Esophagus muscularis mucosa (tissue), 4 donors: ENCODE measurements around the gene PTCHD1. TPM values are rescaled to one million over a fixed set of nuclear protein-coding genes. Genes with fewer than 3 reads are reported as not detected.

Source experiments
- DNase-seq: peaks from one replicate; pipeline ENCODE4 v3.0.0-alpha.2; 2017; ENCODE audit errors: extremely low spot score
- H3K27ac ChIP-seq, 4 donors: fragments of 200-600 bp; sonication (generic); replicated peaks in 1 of 4; 1 replicate in 3 of 4; 2 replicates in 1 of 4; pipeline ENCODE4 v1.5.1; 2016 to 2019; ENCODE audit warnings: mild to moderate bottlenecking in 1 of 4
- H3K27me3 ChIP-seq, 4 donors: fragments of 200-600 bp; sonication (generic); one replicate each; pipeline versions ENCODE4 v1.5.1 to v1.6.0; 2016 to 2019
- H3K36me3 ChIP-seq, 4 donors: fragments of 200-600 bp; sonication (generic); one replicate each; pipeline ENCODE4 v1.5.1; 2016 to 2019
- H3K4me1 ChIP-seq, 4 donors: fragments of 200-600 bp; sonication (generic); one replicate each; pipeline ENCODE4 v1.5.1; 2016 to 2019
- H3K4me3 ChIP-seq, 4 donors: fragments of 200-600 bp; sonication (generic); 1 replicate in 2 of 4; 2 replicates in 2 of 4; pipeline ENCODE4 v1.5.1; 2016 to 2019; ENCODE audit warnings: mild to moderate bottlenecking in 4 of 4, moderate library complexity in 1 of 4
- H3K9me3 ChIP-seq, 4 donors: fragments of 200-600 bp; sonication (generic); 1 replicate in 3 of 4; 2 replicates in 1 of 4; pipeline ENCODE4 v1.5.1; 2016 to 2019
- EP300 ChIP-seq: sonication (generic); formaldehyde crosslinking; IDR thresholded peaks from one replicate; pipeline ENCODE4 v1.6.1; 2017; ENCODE audit warnings: antibody characterized with exemption
- POLR2A ChIP-seq: fragments of 450-650 bp; IDR thresholded peaks from one replicate; pipeline ENCODE4 v1.6.1; 2017; ENCODE audit warnings: antibody characterized with exemption, moderate library complexity, mild to moderate bottlenecking, low read depth
- POLR2AphosphoS5 ChIP-seq, 2 donors: sonication (generic); formaldehyde crosslinking; IDR thresholded peaks; one replicate each; pipeline ENCODE4 v1.6.1; 2017; ENCODE audit warnings: antibody characterized with exemption in 2 of 2
- WGBS: methylation state at CpG from one replicate; pipeline ENCODE4 v1.1.5; 2018; 5-methylcytosine and 5-hydroxymethylcytosine counted together
- intact Hi-C: fragments of 100-400 bp; cut with DNase I; formaldehyde crosslinking; loops from one replicate; pipeline ENCODE4 v1.15.1; 2023
- total RNA-seq, 4 donors: library from RNA; depleted of rRNA; stranded (reverse); fragments of >200 nt; gene quantifications; one replicate each; pipeline versions ENCODE4 v1.1.0 to v1.2.1, GENCODE V29; 2016
- TF ChIP-seq, protein P1 (sequence below), 3 experiments: fragments of 200-600 bp in 2 of 3; fragments of 450-650 bp in 1 of 3; sonication (generic) in 2 of 3; IDR thresholded peaks; one replicate each; pipeline ENCODE4 v1.5.1; 2017 to 2019; ENCODE audit warnings: antibody characterized with exemption in 3 of 3, mild to moderate bottlenecking in 2 of 3, moderate library complexity in 1 of 3

PTCHD1 gene
- total RNA-seq, 4 donors from 2014 or later: 5.8 to 9.1 (median 8.0) TPM

- H3K4me1 ChIP-seq: no peaks in the 10 kb centered on the region
- intact Hi-C loops: no loop called here
- H3K4me3 ChIP-seq: no peak overlapping the region
- DNase-seq: no peak
- no peaks in the 10 kb centered on the region for H3K27me3 ChIP-seq
- WGBS: 53% methylated on average over 11 of the region's 11 CpGs
- TF ChIP-seq POLR2AphosphoS5 (IDR thresholded peaks at IDR 0.05) (no peak), POLR2A (no peak), EP300 (no peak)
- TF ChIP-seq, protein P1, sequence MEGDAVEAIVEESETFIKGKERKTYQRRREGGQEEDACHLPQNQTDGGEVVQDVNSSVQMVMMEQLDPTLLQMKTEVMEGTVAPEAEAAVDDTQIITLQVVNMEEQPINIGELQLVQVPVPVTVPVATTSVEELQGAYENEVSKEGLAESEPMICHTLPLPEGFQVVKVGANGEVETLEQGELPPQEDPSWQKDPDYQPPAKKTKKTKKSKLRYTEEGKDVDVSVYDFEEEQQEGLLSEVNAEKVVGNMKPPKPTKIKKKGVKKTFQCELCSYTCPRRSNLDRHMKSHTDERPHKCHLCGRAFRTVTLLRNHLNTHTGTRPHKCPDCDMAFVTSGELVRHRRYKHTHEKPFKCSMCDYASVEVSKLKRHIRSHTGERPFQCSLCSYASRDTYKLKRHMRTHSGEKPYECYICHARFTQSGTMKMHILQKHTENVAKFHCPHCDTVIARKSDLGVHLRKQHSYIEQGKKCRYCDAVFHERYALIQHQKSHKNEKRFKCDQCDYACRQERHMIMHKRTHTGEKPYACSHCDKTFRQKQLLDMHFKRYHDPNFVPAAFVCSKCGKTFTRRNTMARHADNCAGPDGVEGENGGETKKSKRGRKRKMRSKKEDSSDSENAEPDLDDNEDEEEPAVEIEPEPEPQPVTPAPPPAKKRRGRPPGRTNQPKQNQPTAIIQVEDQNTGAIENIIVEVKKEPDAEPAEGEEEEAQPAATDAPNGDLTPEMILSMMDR (IDR thresholded peaks at IDR 0.05): peak; percentile 42 to 67 (median 44)
- no peaks in the 10 kb centered on the region for H3K36me3 ChIP-seq
- H3K27ac ChIP-seq: no peak overlapping the region
- H3K9me3 ChIP-seq: no peaks in the 10 kb centered on the region
Measured at GRCh38 chrX:23317799-23318724, 16.6 kb upstream of the PTCHD1 start.

DNA sequence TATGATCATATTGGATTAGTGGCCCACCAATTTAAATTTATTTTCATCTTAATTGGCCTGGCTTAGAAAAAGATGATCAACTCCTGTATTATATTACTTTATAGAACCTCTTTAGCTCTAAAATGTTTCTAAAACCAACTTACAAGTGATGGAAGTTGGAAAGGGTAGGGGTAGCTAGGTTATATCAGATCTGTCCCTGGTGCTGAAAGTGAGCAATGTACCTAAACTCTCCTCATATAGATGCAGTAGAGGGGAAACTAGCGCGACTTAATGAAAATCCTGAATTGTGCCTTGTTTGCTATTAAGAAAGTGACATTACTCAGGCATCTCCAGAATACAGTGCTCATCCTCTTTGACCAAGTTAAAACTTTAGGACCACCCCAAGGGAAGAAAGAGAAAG is 7.5 kb upstream of the PTCHD1 start:
- Histone ChIP-seq H3K9me3 (no peaks in the 10 kb centered on the region), H3K4me3 (no peak overlapping the region), H3K4me1 (peaks cover 0 to 5% (median 5%) of the 10 kb centered on the region in 4 donors), H3K27ac (no peak overlapping the region), H3K27me3 (no peaks in the 10 kb centered on the region), H3K36me3 (no peaks in the 10 kb centered on the region)
- TF ChIP-seq POLR2A (no peak), EP300 (no peak)
- no peak for DNase-seq
- WGBS: 57% methylated on average over 2 of the region's 2 CpGs
- intact Hi-C loops: no loop called here

- peak overlapping the region; percentile 49 to 62 (median 52) for H3K4me3 ChIP-seq
- DNase-seq: no peak
- peaks cover 5 to 28% (median 24%) of the 10 kb centered on the region in 4 donors for H3K4me1 ChIP-seq
- no peaks in the 10 kb centered on the region for H3K9me3 ChIP-seq
- no peak for TF ChIP-seq POLR2AphosphoS5 (IDR thresholded peaks at IDR 0.05)
- TF ChIP-seq, protein P1 (IDR thresholded peaks at IDR 0.05): no peak
- no peak for TF ChIP-seq EP300
- TF ChIP-seq POLR2A: no peak
- WGBS: 46% methylated on average over 11 of the region's 11 CpGs
- intact Hi-C loops: no loop called here
- H3K27me3 ChIP-seq: peaks cover 0 to 29% (median 2%) of the 10 kb centered on the region in 4 donors
- peak overlapping the region in 2 of 4 donors; percentile 2 to 36 for H3K27ac ChIP-seq
- no peaks in the 10 kb centered on the region for H3K36me3 ChIP-seq
Measured at GRCh38 chrX:23331701-23332100, 2.9 kb upstream of the PTCHD1 start.

DNA sequence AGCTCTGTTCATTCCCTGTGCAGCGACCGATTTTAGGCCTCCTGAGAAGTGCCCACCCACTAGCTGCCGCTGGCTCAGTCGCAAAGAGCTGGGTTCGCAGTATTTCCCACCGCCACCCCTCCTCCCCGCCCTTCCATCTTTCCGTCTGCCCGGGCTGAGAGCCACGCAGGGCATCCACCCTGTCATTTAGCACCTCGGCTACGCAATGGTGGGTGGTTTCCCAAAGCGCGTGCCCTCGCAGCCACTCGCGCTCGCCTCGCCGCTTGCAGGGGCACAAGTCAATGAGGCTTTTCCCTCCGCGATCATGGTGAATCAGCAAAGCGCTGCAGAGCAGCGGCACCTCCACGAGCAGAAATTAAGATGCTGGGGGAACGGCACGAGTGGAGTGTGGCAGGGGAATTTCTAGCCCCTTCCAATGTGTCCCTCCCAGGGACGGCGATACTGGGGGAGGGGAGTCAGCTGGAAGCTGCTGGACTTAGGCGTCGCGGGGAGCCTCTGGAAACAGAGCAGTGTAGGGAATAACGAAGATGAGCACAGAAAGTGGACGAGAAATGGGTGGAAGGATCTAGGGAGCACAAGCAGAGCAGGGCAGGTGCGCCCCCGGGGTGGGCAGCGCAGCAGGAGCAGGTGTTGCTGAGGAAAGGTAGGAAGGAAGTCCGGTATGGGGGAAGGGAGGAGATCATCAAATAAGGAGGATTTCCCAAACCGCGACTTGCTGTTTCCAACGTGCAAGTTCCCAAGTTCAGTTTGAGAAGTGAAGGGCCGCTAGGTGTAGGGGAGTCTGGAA is 2.4 kb upstream of the PTCHD1 start:
- intact Hi-C loops: no loop called here
- TF ChIP-seq POLR2AphosphoS5 (IDR thresholded peaks at IDR 0.05) (peak in 1 of 2 donors; percentile 4), EP300 (no peak)
- WGBS: 25% methylated on average over 33 of the region's 42 CpGs
- peak overlapping the region in 3 of 4 donors; percentile 2 to 56 (median 36) for H3K27ac ChIP-seq
- H3K27me3 ChIP-seq: peaks cover 0 to 29% (median 2%) of the 10 kb centered on the region in 4 donors
- no peaks in the 10 kb centered on the region for H3K9me3 ChIP-seq
- peak overlapping the region; percentile 49 to 62 (median 52) for H3K4me3 ChIP-seq
- H3K4me1 ChIP-seq: peaks cover 5 to 28% (median 24%) of the 10 kb centered on the region in 4 donors
- H3K36me3 ChIP-seq: no peaks in the 10 kb centered on the region
- DNase-seq: no peak

DNA sequence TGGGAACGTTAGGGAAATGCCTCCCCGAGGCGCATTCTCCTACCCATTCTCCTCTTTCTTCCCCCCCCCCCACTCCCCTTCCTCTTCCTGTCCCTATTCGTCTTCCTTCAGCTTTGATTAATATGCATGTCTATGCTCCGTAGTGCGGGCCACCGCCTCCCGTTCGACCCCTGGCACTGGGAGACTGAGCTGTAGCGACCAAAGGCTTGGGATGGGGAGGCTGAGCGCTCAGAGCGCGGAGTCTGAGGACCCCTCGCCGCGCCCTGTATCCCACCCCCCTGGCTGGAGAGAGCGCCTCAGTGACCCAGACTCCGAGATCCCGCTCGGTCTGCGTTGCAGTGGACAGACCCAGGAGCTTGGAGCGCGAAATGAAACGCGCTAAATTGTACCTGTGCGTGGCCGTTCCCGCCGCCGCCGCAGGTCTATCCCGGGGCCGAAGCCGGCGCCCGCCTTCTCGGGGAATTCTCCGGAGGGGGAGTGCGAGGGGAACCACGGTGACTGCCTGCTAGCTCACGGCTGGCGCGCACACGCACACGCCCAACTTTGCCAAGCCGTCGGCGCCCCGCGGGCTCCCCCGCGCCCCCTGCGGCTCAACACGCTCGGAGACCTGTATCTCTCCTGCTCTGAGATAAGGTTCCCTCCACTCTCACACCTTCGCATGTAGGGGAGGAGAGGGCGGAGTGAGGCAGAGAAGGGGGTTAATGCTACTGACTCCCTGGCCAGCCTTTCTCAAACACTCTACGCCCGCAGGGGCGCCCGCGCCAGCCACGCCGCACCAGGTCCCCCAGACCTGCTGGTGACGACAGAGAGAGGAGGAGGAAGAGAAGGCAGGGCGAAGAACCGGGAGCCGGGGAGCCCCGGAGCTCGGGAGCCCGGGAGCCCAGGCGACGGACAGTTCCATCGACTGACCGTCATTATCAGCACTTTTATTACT is 1.5 kb upstream of the PTCHD1 start:
- peaks cover 5 to 28% (median 24%) of the 10 kb centered on the region in 4 donors for H3K4me1 ChIP-seq
- no peaks in the 10 kb centered on the region for H3K9me3 ChIP-seq
- H3K36me3 ChIP-seq: no peaks in the 10 kb centered on the region
- H3K27ac ChIP-seq: peak overlapping the region in 3 of 4 donors; percentile 45 to 65 (median 56)
- no peak for DNase-seq
- 36% methylated on average over 31 of the region's 75 CpGs for WGBS
- peaks cover 0 to 29% (median 2%) of the 10 kb centered on the region in 4 donors for H3K27me3 ChIP-seq
- intact Hi-C loops: no loop called here
- peak overlapping the region; percentile 49 to 62 (median 52) for H3K4me3 ChIP-seq
- TF ChIP-seq, protein P1 (IDR thresholded peaks at IDR 0.05): no peak
- TF ChIP-seq POLR2AphosphoS5 (IDR thresholded peaks at IDR 0.05): no peak
- no peak for TF ChIP-seq EP300
- TF ChIP-seq POLR2A: no peak
